Activated CD4-positive, alpha-beta T cell treated with anti-CD3 and anti-CD28 coated beads for 48 hours (primary cell): ENCODE measurements around the gene SDK1.

Experiments used
- DNase-seq: peaks from one replicate; pipeline ENCODE4 v3.0.0-alpha.2; 2020

Gene SDK1

GRCh38 chr7:3345699-3346481 is 44.8 kb downstream of the SDK1 start:
- DNase-seq, result no peak

- no peak for DNase-seq
These were observed 48.1 kb downstream of the SDK1 start for GRCh38 chr7:3349126-3349525.

- DNase-seq, result no peak
These were observed 55.1 kb downstream of the SDK1 start for GRCh38 chr7:3356173-3356572.

DNA sequence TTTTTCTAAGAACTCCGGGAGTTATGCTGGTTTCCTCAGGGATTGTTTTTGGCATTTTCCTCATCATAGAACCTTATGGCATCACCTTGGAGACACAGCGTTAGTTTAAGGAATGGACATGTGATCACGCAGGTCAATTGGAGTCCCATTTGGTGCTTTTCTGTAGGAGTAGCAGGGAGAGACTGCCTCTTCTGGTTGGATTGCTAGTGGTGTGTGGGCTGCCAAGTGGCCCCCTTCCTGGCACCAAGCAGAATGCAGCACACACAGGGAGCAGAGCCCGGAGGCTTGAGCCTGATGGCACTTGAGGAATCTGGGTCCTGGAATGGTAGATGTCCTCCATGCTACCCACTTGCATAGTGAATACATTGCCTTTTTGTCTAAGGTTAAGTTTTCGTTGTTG is 57.9 kb downstream of the SDK1 start:
- no peak for DNase-seq

- no peak for DNase-seq
These were observed 66.2 kb downstream of the SDK1 start for GRCh38 chr7:3367261-3367660.

GRCh38 chr7:3370068-3370830 is 69.2 kb downstream of the SDK1 start:
- DNase-seq, result no peak

- DNase-seq, result no peak
These were observed 69.9 kb downstream of the SDK1 start for GRCh38 chr7:3370921-3371320.

GRCh38 chr7:3371601-3372000 is 70.5 kb downstream of the SDK1 start:
- DNase-seq, result no peak

DNA sequence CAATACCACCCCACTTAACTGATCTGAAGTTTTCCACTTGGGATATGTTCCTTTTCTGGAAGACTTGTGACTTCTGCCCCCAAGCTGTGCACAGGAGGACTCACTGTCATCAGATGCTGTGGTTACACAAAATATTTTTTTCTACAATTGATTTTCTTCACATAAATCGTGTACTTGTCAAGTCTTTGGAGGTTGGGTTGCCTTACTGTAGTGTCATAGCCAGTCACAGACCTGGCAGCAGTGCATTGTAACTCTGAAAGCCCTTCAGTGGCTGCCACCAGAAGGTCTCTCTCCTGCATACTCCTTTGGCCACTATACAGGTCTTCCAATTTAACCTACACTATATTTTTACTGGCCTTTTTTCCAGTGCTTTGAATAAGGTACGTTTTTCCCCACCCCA is 73.2 kb downstream of the SDK1 start:
- DNase-seq, result no peak

DNA sequence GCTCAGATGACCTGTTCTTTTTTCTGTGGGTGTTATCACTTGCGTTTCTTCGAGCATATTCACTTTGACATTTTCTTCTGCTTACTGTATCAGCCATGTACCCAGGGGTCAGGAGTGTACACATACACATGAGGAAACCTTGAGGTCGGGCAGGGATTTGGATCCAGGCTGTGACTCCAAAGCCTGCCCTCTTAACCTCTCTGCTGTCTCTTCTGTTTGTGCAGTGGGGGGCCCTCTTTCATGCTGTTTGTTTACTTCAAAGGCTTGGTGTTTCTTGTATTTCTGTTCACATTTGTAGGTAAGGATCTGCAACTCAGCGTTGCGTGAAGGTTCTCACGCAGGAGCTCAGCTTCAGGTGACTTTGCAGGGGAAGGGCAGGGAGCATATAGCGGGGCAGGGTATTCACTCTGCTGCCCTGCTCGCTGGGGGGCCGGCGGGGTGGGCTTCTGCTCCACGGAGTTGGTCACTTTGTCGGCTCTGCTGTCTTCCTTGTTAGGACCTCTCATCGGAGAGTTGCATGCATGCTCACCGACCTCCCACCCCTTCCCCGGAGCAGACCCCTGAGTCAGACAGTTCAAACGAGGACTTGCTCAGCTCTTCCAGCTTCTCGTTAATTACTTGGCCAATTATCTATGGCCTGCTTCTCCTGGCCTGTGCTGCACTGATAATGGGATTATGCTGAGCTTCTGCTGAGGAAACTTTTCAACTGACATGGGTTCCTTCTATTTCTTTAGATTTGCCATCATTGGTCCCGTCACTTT is 77.5 kb downstream of the SDK1 start:
- no peak for DNase-seq

GRCh38 chr7:3380034-3380433 is 79.0 kb downstream of the SDK1 start:
- no peak for DNase-seq

DNA sequence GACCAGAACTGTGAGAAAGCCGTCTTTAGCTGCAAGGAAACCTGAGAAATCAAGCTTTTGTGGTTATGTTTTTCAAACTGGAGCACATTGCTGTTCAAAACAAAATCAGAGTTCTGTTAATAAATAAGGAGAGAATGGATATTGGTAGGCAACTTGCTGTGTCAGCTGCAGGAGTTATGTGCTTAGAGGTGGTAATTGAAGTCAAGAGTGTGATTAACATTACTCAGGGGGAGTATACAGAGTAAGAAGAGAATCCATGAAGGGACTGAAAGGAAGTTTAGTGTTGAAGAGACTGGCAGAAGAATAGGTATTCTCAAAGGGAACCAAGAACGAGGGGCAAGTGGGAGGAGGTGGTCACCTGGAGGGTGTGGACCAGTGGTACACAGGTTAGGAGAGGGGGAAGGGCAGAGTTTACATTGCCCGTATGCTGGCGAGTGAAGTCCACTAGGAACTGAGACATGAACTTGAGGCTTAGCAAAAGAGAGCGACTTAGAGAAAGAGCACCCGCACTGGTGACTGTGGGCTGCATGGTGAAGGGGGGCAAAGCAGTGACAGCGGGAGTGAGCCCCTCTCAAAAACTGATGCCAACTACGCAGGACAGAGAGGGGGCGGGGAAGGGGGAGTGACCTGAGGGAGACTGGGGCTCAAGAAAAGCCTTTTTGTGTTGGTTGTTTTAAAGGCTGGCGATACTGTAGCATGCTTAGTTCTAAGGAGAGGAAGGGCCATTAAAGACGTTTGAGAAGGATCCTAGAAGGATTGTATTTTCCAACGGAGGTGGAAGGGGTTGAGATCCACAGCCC is 80.0 kb downstream of the SDK1 start:
- no peak for DNase-seq

GRCh38 chr7:3386423-3387190 is 85.6 kb downstream of the SDK1 start:
- DNase-seq, result no peak

- no peak for DNase-seq
These were observed 92.8 kb downstream of the SDK1 start for GRCh38 chr7:3393862-3394261.

DNA sequence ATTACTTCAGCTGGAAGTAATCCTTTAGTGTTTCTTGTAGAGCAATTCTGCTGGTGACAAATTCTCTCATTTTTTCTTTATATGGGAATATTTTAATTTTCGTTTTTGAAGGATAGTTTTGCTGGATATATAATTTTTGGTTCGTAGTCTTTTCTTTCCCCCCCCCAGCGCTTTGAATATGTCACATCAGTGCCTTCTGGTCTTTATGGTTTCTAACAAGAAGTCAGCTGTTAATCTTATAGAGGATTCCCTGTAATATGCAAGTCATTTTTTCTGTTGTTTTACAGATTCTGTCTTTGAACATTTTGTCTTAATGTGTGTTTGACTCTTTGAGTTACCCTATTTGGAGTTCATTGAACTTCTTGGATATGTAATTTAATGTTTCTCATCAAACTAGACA is 96.3 kb downstream of the SDK1 start:
- DNase-seq, result no peak

DNA sequence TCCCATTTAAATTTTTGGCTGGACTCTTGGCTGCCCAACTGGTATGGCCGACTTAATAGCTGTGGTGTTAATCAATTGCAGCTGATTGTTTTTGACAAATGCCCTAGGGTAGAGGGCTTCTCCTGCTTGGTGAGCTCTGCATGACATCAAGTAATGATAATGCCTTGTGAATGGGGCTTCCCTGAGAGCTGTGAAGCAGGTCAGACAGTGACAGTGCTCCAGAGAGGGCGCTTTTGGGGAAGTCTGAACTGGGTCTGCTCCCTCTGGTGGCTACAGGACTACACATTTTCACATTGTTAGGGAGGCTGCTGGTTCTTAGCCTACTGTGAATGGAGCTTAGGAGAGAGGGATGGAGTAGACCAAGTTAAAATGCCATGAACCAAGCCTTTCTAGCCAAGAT is 98.8 kb downstream of the SDK1 start:
- peak; percentile 9 for DNase-seq

- DNase-seq, result no peak
These were observed 103.4 kb downstream of the SDK1 start for GRCh38 chr7:3404501-3404900.

DNA sequence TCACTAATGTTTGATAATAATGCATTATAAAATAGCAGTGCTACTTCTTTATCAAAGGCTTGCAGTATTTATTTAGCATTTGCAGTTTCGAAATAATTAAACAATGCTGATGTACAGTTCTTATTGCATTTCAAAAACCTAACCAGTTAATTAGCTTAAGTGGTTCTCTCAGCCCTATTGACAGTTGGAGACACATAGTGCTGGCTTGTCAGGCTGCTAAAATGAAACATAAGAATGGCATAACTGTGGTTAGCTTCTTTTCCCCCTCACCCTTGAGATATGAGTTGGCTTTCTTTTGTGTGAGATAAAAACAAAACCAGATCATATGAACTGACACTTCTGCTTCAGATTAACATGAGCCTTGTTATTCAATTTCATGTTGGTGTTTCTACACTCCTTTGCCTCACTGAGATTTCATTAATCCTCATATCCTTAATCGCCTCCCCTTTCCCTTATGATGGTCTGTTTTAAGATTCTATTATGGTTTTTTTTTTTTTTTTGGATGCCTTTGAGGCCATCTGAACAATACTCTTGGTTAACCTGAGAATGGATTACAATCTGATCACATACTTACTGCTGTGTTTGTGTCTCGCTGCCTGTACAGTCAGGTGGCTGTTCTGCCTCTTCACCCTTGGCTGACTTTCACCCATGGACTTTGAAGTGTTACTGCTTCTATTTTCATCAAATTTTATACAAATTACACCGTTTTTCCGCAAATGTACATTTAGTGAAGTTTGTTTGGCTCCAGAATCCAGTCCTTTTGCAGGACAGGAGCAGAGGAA is 108.0 kb downstream of the SDK1 start:
- DNase-seq, result no peak

DNA sequence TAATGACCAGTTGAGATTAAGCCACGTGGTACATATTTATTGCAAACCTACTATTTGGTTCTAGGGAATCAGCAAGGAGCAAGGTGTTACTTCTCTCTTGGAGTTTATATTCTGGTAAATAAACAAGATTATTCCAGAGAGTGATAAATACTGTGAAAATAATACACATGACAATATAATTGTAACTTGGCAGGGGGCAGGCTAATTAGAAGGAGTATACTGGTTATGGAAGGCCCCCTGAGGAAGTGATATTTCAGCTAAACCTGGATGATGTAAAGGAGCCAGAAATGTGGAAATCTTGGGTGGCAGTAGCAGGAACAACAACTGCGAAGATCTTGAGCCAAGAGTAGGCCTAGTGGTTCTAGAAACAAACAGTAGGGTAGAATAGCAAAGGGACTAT is 111.8 kb downstream of the SDK1 start:
- no peak for DNase-seq

DNA sequence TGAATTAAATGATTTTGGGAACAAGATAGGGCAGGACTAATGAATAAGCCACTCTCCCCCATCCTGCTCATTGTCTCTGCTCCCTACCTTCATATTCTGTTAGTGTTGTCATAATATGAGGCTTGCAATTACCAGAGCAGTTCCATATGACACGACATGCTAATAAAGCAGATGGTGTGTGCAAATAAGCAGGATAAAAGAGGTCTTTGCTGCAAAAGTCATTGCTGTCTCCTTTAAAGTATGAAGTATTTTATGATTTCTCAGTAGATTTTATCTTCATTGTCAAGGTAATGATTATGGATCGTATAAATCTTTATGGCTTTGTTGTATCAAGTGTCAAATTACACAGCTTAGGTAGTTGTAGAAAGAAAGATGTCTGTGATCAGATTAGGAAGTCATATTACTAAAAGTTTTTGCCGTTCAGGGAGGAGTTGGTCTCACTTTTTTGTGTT is 114.8 kb downstream of the SDK1 start:
- DNase-seq, result no peak

DNA sequence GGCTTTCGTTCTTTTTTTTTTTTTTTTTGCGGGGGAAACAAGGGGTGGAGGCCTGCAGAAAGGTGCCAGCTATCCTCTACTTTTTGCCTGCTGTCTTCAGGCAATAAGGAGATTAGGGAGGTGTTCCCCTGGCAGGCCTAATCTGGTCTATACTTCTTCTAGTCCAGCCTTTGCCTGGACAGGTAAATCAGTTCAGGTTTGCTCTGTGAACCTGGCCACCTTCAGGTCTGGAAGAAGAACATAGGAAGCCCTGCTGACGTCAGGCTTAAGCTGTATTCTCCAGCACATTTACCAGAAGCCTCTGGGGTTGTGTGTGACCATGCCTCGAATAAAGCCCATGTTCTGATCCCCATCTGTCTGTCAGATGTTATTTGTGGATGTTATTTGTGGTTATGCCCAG is 115.4 kb downstream of the SDK1 start:
- DNase-seq, result no peak
